Measurements from ENCODE around the gene RAB5B. TPM values are rescaled to one million over a fixed set of nuclear protein-coding genes. Genes with fewer than 3 reads are reported as not detected.

RAB5B gene
- polyA plus RNA-seq, 1 donor (not counting 4 experiments of a cell fraction or from before 2014, with no cell fraction given): 138 TPM

GRCh38 chr12:56031987-56032386 is 58.1 kb downstream of the RAB5B start:
- Histone ChIP-seq H3K4me3 (ENCODE audit: control insufficient read depth in 2 of 3, extremely low read depth in 1 of 3, insufficient read depth in 2 of 3, low read depth in 1 of 3, low read length in 3 of 3) (no peak overlapping the region), H2AFZ (ENCODE audit: control insufficient read depth, low read length) (no peak overlapping the region), H3K79me2 (ENCODE audit: control insufficient read depth, insufficient read depth, low read length) (no peaks in the 10 kb centered on the region), H3K9me1 (ENCODE audit: control insufficient read depth, extremely low read depth, insufficient read depth, low read length) (no peaks in the 10 kb centered on the region), H3K4me1 (ENCODE audit: control insufficient read depth, extremely low read depth, insufficient read depth, low read length) (peaks cover 14% of the 10 kb centered on the region), H3K27ac (ENCODE audit: control insufficient read depth, insufficient read depth, low read length) (no peak overlapping the region), H3K9ac (ENCODE audit: control insufficient read depth, extremely low read depth, insufficient read depth, low read length) (no peak overlapping the region), H3K27me3 (ENCODE audit: control insufficient read depth, extremely low read depth, insufficient read depth, low read length) (no peaks in the 10 kb centered on the region), H4K20me1 (ENCODE audit: control insufficient read depth, extremely low read depth, insufficient read depth, low read length) (no peaks in the 10 kb centered on the region), H3K36me3 (ENCODE audit: control insufficient read depth in 2 of 2, extremely low read depth in 1 of 2, insufficient read depth in 2 of 2, low read length in 2 of 2) (peaks cover 0 to 3% of the 10 kb centered on the region in 2 experiments), H3K4me2 (ENCODE audit: control insufficient read depth, extremely low read depth, insufficient read depth, low read depth, low read length) (no peak overlapping the region), H3K9me3 (ENCODE audit: control insufficient read depth, low read depth, low read length) (no peaks in the 10 kb centered on the region)
- no peak for FAIRE-seq
- no peak for DNase-seq (ENCODE audit: low read depth, low spot score)
- dilution Hi-C loops (cut with MboI; ENCODE audit: extremely low pct_ligation_motif_present, low sequenced_read_pairs): no loop called here
- TF ChIP-seq CTCF (optimal IDR thresholded peaks at IDR 0.05 in 1 of 3, IDR thresholded peaks at IDR 0.05 in 1 of 3, conservative IDR thresholded peaks at IDR 0.05 in 1 of 3; ENCODE audit: extremely low read depth in 1 of 3, insufficient read depth in 2 of 3, low read length in 3 of 3): no peak

- H3K4me2 ChIP-seq (ENCODE audit: control insufficient read depth, extremely low read depth, insufficient read depth, low read depth, low read length): no peak overlapping the region
- dilution Hi-C loops (cut with MboI; ENCODE audit: extremely low pct_ligation_motif_present, low sequenced_read_pairs): no loop called here
- no peaks in the 10 kb centered on the region for H4K20me1 ChIP-seq (ENCODE audit: control insufficient read depth, extremely low read depth, insufficient read depth, low read length)
- no peaks in the 10 kb centered on the region for H3K79me2 ChIP-seq (ENCODE audit: control insufficient read depth, insufficient read depth, low read length)
- no peak overlapping the region for H3K9ac ChIP-seq (ENCODE audit: control insufficient read depth, extremely low read depth, insufficient read depth, low read length)
- H3K36me3 ChIP-seq (ENCODE audit: control insufficient read depth in 2 of 2, extremely low read depth in 1 of 2, insufficient read depth in 2 of 2, low read length in 2 of 2): peaks cover 0 to 3% of the 10 kb centered on the region in 2 experiments
- no peaks in the 10 kb centered on the region for H3K27me3 ChIP-seq (ENCODE audit: control insufficient read depth, extremely low read depth, insufficient read depth, low read length)
- no peak overlapping the region for H3K27ac ChIP-seq (ENCODE audit: control insufficient read depth, insufficient read depth, low read length)
- no peak for TF ChIP-seq EZH2 (IDR thresholded peaks at IDR 0.05; ENCODE audit: low read length)
- TF ChIP-seq CTCF (optimal IDR thresholded peaks at IDR 0.05 in 1 of 3, IDR thresholded peaks at IDR 0.05 in 1 of 3, conservative IDR thresholded peaks at IDR 0.05 in 1 of 3; ENCODE audit: extremely low read depth in 1 of 3, insufficient read depth in 2 of 3, low read length in 3 of 3): no peak
- no peak overlapping the region for H2AFZ ChIP-seq (ENCODE audit: control insufficient read depth, low read length)
- peaks cover under 1% of the 10 kb centered on the region for H3K4me1 ChIP-seq (ENCODE audit: control insufficient read depth, extremely low read depth, insufficient read depth, low read length)
- no peak for FAIRE-seq
- DNase-seq (ENCODE audit: low read depth, low spot score): no peak
- no peaks in the 10 kb centered on the region for H3K9me3 ChIP-seq (ENCODE audit: control insufficient read depth, low read depth, low read length)
- H3K9me1 ChIP-seq (ENCODE audit: control insufficient read depth, extremely low read depth, insufficient read depth, low read length): no peaks in the 10 kb centered on the region
- H3K4me3 ChIP-seq (ENCODE audit: control insufficient read depth in 2 of 3, extremely low read depth in 1 of 3, insufficient read depth in 2 of 3, low read depth in 1 of 3, low read length in 3 of 3): no peak overlapping the region
These were observed 60.9 kb downstream of the RAB5B start for GRCh38 chr12:56034586-56035332.

All from keratinocyte (primary cell).